NCI-H2081 treated with DMSO at 0.1 percent for 48 hours (cell line): ENCODE measurements around the gene DISP1.
"Not testable (repeated sequence)": the region's sequence is repeated elsewhere in the genome, so short reads cannot be mapped to it uniquely, and the experiment has no call there.

Source experiments
- DNase-seq: peaks from one replicate; lab custom pipeline; 2025; lab: John Stamatoyannopoulos, UW

Gene DISP1

GRCh38 chr1:222798116-222798515, 16.7 kb upstream of the DISP1 start:
- DNase-seq = no peak

DNA sequence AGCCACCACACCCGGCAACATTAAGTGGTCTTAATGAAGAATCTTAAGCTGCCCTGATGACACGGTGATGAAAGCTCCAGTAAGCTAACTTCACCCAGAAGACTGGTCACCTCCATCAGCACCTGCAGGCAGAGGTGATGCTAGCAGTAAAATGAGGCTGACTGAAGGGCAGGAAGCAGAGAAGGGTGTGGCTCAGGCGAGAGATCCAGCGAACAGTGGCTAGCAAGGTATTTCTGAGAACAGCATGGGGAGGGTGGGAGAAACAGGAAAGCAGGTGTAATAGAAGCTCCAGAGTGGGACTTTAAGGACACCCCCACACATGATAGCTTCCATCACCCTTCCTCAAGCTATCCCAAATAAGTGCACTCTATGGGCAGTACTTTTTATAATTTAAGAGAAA, 15.9 kb upstream of the DISP1 start:
- no peak for DNase-seq

DNA sequence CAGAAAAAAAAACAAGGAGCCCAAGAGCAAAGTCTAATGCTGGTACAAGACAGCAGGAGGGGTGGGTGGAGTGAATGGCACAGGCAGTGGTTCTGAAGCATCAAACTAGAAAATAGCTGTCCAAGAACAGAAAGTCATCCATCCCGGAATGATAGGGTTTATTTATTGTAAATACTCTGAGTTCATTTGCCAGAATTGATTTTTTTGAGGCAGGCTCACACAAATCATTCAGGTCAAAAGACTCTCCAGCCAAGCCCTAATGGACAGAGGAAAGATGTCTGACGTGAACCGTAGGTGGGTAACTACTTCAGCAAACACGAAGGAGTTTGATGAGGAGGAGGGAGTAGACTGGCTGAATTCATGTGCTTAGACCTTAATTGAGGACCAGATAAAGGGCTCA, 13.8 kb upstream of the DISP1 start:
- no peak for DNase-seq

DNA sequence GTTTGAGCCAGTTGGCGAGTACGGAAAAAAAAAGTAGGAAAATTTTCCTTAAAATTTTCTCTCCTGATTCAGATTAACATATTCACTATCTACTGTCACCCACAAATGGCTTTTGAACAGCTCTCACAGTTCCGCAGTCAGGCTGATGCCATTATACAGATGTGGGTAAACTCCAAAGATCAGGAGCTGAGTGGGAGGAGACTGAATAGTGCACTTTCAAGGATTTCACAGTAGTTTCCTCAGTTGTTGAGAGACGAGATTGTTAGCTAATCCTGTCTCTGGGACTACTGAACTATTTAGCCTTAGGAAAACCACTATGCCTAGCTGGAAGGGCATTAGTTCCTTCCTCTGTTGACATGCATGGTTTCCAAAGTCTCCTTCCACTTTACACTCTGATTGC, 3.2 kb upstream of the DISP1 start:
- DNase-seq = no peak

- DNase-seq = no peak
Measured at GRCh38 chr1:222813866-222814535, 838 bp upstream of the DISP1 start.

DNA sequence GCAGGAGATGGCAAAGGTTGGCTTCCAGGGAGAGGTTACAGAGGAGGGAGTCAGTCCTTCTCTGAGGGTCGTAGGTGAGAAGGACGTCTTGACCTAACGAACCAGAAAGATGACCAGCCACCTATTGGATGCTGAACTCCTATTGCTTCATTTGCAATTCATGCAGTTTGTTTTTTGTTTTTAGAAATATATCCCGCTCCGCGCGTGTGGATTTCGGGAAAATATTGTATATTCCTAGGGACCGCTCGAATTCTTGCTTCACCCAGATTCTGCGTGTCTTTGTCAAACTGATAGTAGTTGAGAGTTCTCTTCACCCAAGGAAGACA, 564 bp downstream of the DISP1 start:
- DNase-seq = no peak

DNA sequence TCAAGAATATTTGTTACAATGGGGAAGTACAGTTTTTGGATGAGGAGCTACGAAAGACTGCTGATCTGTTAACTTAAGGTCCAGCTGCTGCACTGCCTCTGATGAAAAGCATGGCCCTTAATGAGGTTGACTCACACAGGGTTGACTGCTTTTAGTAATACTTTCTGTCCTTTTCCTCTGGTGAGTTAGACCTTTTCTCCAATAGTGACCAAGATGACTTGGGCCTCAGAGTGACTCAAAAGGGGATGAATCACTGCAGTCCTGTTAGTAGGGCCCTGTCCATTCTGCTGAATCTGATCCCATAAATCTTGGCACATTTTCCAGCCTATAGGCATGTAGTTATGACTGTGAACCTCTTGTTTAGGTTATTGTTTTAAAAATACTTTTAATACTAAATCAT, 2.7 kb downstream of the DISP1 start:
- DNase-seq = no peak

- DNase-seq = no peak
Measured at GRCh38 chr1:222818171-222818570, 3.3 kb downstream of the DISP1 start.

DNA sequence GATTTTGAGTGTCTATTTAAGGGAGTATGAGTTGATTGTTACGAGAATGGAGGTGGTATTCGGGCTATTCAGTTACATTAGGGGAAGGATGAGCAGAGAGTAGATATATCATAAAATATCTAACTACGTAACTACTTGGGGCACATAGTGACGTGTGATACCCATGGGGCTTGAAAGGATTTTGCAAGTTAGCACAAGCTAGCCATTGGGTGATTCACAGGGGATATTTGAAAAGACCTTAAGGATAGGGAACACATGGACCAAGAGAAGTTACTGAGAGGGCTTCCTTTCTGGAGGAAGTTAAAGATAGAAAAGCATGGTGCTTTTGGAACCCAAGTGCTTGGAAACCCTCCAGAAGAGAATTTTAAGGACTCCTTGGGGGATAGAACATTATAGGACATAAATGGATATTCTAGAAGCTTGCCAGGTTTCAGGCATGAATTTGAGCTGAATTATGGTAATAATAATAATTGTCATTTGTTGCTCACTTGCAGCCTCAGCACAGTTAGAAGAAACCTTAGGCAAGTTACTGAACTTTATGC, 5.4 kb downstream of the DISP1 start:
- no peak for DNase-seq

DNA sequence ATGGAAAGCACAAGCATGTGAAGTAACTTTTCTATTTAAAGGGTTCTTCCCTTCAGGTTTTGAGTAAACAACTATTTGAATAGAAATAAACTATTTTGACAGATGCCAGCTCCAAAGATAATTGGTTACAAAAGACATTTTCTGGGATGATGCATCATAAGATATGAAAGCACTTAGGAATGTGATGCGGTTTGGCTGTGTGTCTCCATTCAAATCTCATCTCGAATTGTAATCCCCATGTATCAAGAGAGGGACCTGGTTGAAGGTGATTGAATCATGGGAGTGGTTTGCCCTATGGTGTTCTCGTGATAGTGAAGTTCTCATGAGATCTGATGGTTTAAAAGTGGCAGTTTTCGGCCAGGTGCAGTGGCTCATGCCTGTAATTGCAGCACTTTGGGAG, 6.4 kb downstream of the DISP1 start:
- DNase-seq = no peak

GRCh38 chr1:222823695-222824094, 8.9 kb downstream of the DISP1 start:
- no peak for DNase-seq

GRCh38 chr1:222824641-222825040, 9.8 kb downstream of the DISP1 start:
- DNase-seq = no peak

DNA sequence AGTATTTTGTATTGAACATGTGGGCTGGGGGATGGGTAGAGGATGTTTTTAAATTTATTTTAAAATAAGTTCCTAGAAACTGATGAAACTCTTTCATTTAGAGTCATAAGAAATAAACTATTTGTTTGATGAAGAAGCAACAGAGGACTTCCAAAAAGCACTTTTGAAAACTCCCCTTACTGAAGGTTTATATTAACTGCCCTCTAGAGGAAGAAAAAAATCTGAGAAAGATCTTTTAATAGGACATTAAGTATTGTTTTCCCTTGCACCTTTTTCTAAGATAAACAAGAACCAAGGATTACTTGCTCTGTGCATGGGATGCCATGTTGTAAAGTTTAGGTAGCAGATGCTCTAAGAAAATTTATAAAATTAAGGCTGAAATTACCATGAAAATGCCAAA, 14.1 kb downstream of the DISP1 start:
- DNase-seq = no peak

GRCh38 chr1:222829868-222830267, 15.0 kb downstream of the DISP1 start:
- no peak for DNase-seq

DNA sequence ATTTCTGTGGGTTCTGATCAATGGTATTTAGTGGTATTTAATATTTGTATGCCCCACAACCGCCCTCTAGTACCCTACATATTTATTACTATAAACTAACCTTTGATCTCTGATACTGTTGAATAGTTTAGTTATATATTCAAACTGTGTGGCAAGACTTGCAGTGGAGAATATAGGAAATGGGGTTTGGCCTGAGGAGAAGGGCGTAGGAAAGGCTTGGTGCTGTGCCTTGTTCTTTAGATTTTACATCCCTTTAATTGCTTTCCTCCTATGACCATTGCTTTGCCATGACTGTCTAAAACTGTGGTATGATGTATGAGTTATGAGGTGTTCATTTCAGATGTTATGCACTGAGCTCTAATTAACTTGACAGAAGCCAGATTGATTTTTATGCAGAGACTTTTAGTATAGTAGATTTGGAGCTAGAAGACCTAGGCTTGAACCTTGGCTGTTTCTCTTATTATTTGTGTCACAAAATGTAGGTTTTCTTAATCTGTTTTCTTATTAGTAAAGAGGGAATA, 18.6 kb downstream of the DISP1 start:
- DNase-seq = no peak

GRCh38 chr1:222843469-222844410, 28.9 kb downstream of the DISP1 start:
- no peak for DNase-seq

- DNase-seq = no peak
Measured at GRCh38 chr1:222844411-222844779, 29.6 kb downstream of the DISP1 start.

GRCh38 chr1:222845763-222846162, 30.9 kb downstream of the DISP1 start:
- DNase-seq = no peak

- not testable (repeated sequence) for DNase-seq
Measured at GRCh38 chr1:222850550-222850949, 35.7 kb downstream of the DISP1 start.

GRCh38 chr1:222852326-222852725, 37.5 kb downstream of the DISP1 start:
- DNase-seq = no peak

DNA sequence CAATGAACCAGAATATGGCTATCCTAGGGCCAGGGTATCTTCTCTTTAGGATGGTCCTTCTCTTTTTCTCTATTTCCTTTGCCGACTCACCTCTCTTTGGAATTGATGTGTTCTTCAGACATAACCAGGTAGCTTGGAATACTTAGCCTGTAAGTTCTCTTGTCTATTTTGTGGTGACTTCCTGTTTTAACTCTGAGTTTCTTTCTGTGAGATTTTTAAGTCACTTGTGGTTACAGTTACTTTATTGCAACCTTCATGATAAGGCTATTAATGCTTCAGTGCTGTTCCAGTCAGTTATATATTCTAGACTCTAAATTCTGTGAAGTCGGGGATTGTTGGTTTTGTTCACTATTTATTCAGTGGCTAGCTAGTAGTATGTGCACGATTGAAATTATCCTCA, 46.2 kb downstream of the DISP1 start:
- DNase-seq = no peak
